A549 (cell line): Measurements from ENCODE around the gene CCDC187. TPM values are rescaled to one million over a fixed set of nuclear protein-coding genes. Genes with fewer than 3 reads are reported as not detected.
"Not testable (repeated sequence)": the region's sequence is repeated elsewhere in the genome, so short reads cannot be mapped to it uniquely, and the experiment has no call there.

ENCODE experiments used
- ATAC-seq, 2 experiments: fragments of 200-7000 bp in 1 of 2; fragments of >200 bp in 1 of 2; cut with Nextera tagmentation in 1 of 2; cut with Tn5 transposase in 1 of 2; 3 replicates each; pipeline versions ENCODE4 v1.8.0 to v1.9.1; 2018 to 2020; ENCODE audit warnings: mild to moderate bottlenecking in 1 of 2, moderate library complexity in 1 of 2
- CTCF ChIA-PET: fragments of 300-600 bp; sonication (Branson Sonifier 250); formaldehyde crosslinking; extraction: SDS; loops from one replicate; lab custom pipeline; 2021; ENCODE audit warnings: antibody characterized with exemption, inconsistent platforms; lab: Yijun Ruan, JAX
- POLR2A ChIA-PET: fragments of 350-600 bp; formaldehyde crosslinking; extraction: SDS; loops from one replicate; lab custom pipeline; 2021; ENCODE audit warnings: antibody characterized with exemption, inconsistent platforms; lab: Yijun Ruan, JAX
- DNase-seq, 2 experiments: peaks; one replicate each; pipeline versions ENCODE4 v3.0.0 to v3.0.0-alpha.2; 2011 to 2016; ENCODE audit warnings: low read depth in 1 of 2, low spot score in 1 of 2
- FAIRE-seq: peaks from 2 replicates; lab custom pipeline; 2011; peaks lifted over from hg19 to GRCh38; lab: Jason Lieb, UNC
- H3K27ac ChIP-seq, 2 experiments: fragments of >200 bp; sonication (Bioruptor Twin); formaldehyde crosslinking; 3 replicates each; pipeline ENCODE4 v1.5.1; 2016 to 2017
- H3K4me1 ChIP-seq: fragments of >200 bp; sonication (Bioruptor Twin); formaldehyde crosslinking; 3 replicates; pipeline ENCODE4 v1.6.1; 2016
- H3K4me2 ChIP-seq: fragments of >200 bp; sonication (Bioruptor Twin); formaldehyde crosslinking; 3 replicates; pipeline ENCODE4 v1.6.1; 2016
- H3K4me3 ChIP-seq: fragments of >200 bp; sonication (Bioruptor Twin); formaldehyde crosslinking; 3 replicates; pipeline ENCODE4 v1.5.1; 2016
- H3K9me3 ChIP-seq: fragments of >200 bp; sonication (Bioruptor Twin); formaldehyde crosslinking; 3 replicates; pipeline ENCODE4 v1.6.1; 2016
- BHLHE40 ChIP-seq: IDR thresholded peaks from 2 replicates; pipeline ENCODE4 v1.6.1; 2012; ENCODE audit warnings: low read depth, low read length, inconsistent platforms
- CHD2 ChIP-seq: fragments of 150-350 bp; IDR thresholded peaks from 2 replicates; pipeline ENCODE4 v1.6.1; 2014; ENCODE audit warnings: low read length; ENCODE audit not compliant: partially characterized antibody
- EHF ChIP-seq: fragments of 250-450 bp; sonication (Bioruptor Pico); IDR thresholded peaks from 2 replicates; pipeline ENCODE4 v1.5.0; 2020; ENCODE audit warnings: mild to moderate bottlenecking
- EP300 ChIP-seq, 2 experiments: fragments of >200 bp; sonication (Bioruptor Twin); formaldehyde crosslinking; IDR thresholded peaks; 2 replicates in 1 of 2; 3 replicates in 1 of 2; pipeline ENCODE4 v1.6.1; 2016 to 2017
- ESRRA ChIP-seq: fragments of 150-350 bp; IDR thresholded peaks from 2 replicates; pipeline ENCODE4 v1.6.1; 2014; ENCODE audit warnings: mild to moderate bottlenecking, low read length, borderline replicate concordance
- HOXB13 ChIP-seq: fragments of 250-450 bp; sonication (Bioruptor Pico); IDR thresholded peaks from 2 replicates; pipeline ENCODE4 v1.5.0; 2020; ENCODE audit warnings: low read depth, mild to moderate bottlenecking, moderate library complexity
- JUN ChIP-seq, 2 experiments: fragments of >200 bp; sonication (Bioruptor Twin); formaldehyde crosslinking; IDR thresholded peaks; 2 replicates in 1 of 2; 3 replicates in 1 of 2; pipeline ENCODE4 v1.6.1; 2016 to 2017
- MYC ChIP-seq: IDR thresholded peaks from 2 replicates; pipeline ENCODE4 v1.6.1; 2012; ENCODE audit warnings: mild to moderate bottlenecking, inconsistent platforms, low read length, improper control_type of control experiment, borderline replicate concordance
- NR3C1 ChIP-seq: fragments of >200 bp; sonication (Bioruptor Twin); formaldehyde crosslinking; IDR thresholded peaks from 3 replicates; pipeline ENCODE4 v1.6.1; 2017
- POLR2A ChIP-seq: IDR thresholded peaks from 2 replicates; pipeline ENCODE4 v1.6.1; 2012; ENCODE audit warnings: mild to moderate bottlenecking, low read length
- POLR2AphosphoS2 ChIP-seq: conservative IDR thresholded peaks from 2 replicates; pipeline ENCODE4 v1.6.1; 2012; ENCODE audit warnings: low read length, improper control_type of control experiment, inconsistent platforms
- RAD21 ChIP-seq, 2 experiments: fragments of >200 bp in 1 of 2; sonication (Bioruptor Twin) in 1 of 2; formaldehyde crosslinking in 1 of 2; IDR thresholded peaks in 1 of 2; conservative IDR thresholded peaks in 1 of 2; 2 replicates in 1 of 2; 3 replicates in 1 of 2; pipeline ENCODE4 v1.6.1; 2012 to 2018; ENCODE audit warnings: inconsistent platforms in 1 of 2
- RNF2 ChIP-seq: fragments of 200-600 bp; sonication (generic); IDR thresholded peaks from 2 replicates; pipeline ENCODE4 v1.6.1; 2016; ENCODE audit warnings: low read depth, mild to moderate bottlenecking, antibody characterized with exemption, moderate library complexity, borderline replicate concordance
- SREBF2 ChIP-seq: fragments of 450-650 bp; IDR thresholded peaks from 2 replicates; pipeline ENCODE4 v1.6.1; 2014; ENCODE audit warnings: mild to moderate bottlenecking, moderate library complexity
- TP53 ChIP-seq: fragments of 250-450 bp; sonication (Bioruptor Pico); IDR thresholded peaks from 2 replicates; pipeline ENCODE4 v1.5.0; 2021; ENCODE audit warnings: mild to moderate bottlenecking, moderate library complexity
- ZC3H11A ChIP-seq: fragments of 450-650 bp; IDR thresholded peaks from 2 replicates; pipeline ENCODE4 v1.6.1; 2014; ENCODE audit warnings: antibody characterized with exemption, mild to moderate bottlenecking
- ZNF302 ChIP-seq: fragments of 250-450 bp; sonication (Bioruptor Pico); IDR thresholded peaks from 2 replicates; pipeline ENCODE4 v1.9.0; 2021; ENCODE audit warnings: inconsistent platforms, mild to moderate bottlenecking, moderate library complexity
- WGBS: methylation state at CpG from one replicate; pipeline ENCODE4 v1.1.6; 2017; ENCODE audit errors: missing lambda C conversion rate; 5-methylcytosine and 5-hydroxymethylcytosine counted together
- polyA plus RNA-seq, 4 experiments: library from polyadenylated mRNA; depleted of rRNA in 3 of 4; stranded (reverse); fragments of >200 nt; fragmentation: RNase III in 1 of 4; extraction: RNeasy Plus Mini Kit Qiagen cat#74134 plus additional on column Dnase treatment in 1 of 4; gene quantifications; 2 replicates in 3 of 4; 3 replicates in 1 of 4; pipeline ENCODE4 v1.2.3, GENCODE V29; 2011 to 2017
- TF ChIP-seq, protein P1 (sequence below): fragments of >200 bp; sonication (Bioruptor Twin); formaldehyde crosslinking; IDR thresholded peaks from 3 replicates; pipeline ENCODE4 v1.6.1; 2016
- TF ChIP-seq, protein P2 (sequence below): IDR thresholded peaks from 2 replicates; pipeline ENCODE4 v1.6.1; 2012
- TF ChIP-seq, protein P3 (sequence below): IDR thresholded peaks from 2 replicates; pipeline ENCODE4 v1.6.1; 2012
- TF ChIP-seq, protein P4 (sequence below): fragments of >200 bp; sonication (Bioruptor Twin); formaldehyde crosslinking; IDR thresholded peaks from 2 replicates; pipeline ENCODE4 v1.6.1; 2016
- TF ChIP-seq, protein P5 (sequence below): IDR thresholded peaks from 2 replicates; pipeline ENCODE4 v1.6.1; 2012; ENCODE audit warnings: low read depth, borderline replicate concordance
- TF ChIP-seq, protein P6 (sequence below): fragments of 150-350 bp; IDR thresholded peaks from 2 replicates; pipeline ENCODE4 v1.6.1; 2014; ENCODE audit warnings: low read depth, mild to moderate bottlenecking, low read length

CCDC187 gene
- polyA plus RNA-seq, 2 of the 4 experiments (the other 2 are of a cell fraction): under 0.01 TPM; not detected in 1

DNA sequence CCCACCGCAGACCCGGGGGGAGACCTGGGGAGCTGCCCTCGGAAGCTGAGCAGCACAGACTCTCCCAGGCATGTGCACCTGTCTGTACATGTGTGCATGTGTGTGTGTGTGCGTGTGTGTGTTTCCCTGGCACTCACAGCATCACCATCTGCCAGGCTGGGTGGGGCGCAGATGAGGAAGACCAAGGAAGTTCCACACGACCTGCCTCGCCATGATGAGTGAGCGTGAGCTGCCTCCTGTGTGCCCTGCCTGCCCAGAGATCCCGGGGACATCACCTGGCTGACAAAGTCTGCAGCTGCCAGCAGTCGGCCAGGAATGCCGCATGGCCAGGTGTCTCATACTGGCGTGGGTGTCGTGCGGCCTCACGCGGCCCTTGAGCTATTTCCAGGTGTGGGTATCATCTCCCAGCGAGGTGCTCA, 19.5 kb upstream of the CCDC187 start:
- Histone ChIP-seq H3K4me1 (peaks cover 13% of the 10 kb centered on the region), H3K9me3 (no peaks in the 10 kb centered on the region), H3K27ac (no peak overlapping the region), H3K4me3 (no peak overlapping the region), H3K4me2 (no peak overlapping the region)
- DNase-seq (no peak), ATAC-seq (no peak), FAIRE-seq (no peak)
- CTCF ChIA-PET: interaction anchor here (0.6 to 6.3 kb wide), 9 partner anchors 11 to 819 kb away, joined by 3 to 31 read pairs (median 3); no protein-coding TSS in a partner anchor
- WGBS: 75% methylated on average over 15 of the region's 17 CpGs
- no peak for TF ChIP-seq NR3C1
- no peak for TF ChIP-seq BHLHE40
- TF ChIP-seq POLR2AphosphoS2: no peak
- TF ChIP-seq HOXB13 (CRISPR knock-in tag): no peak
- no peak for TF ChIP-seq ZNF302 (CRISPR knock-in tag)
- TF ChIP-seq SREBF2: no peak
- TF ChIP-seq, protein P1, sequence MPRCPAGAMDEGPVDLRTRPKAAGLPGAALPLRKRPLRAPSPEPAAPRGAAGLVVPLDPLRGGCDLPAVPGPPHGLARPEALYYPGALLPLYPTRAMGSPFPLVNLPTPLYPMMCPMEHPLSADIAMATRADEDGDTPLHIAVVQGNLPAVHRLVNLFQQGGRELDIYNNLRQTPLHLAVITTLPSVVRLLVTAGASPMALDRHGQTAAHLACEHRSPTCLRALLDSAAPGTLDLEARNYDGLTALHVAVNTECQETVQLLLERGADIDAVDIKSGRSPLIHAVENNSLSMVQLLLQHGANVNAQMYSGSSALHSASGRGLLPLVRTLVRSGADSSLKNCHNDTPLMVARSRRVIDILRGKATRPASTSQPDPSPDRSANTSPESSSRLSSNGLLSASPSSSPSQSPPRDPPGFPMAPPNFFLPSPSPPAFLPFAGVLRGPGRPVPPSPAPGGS: no peak
- TF ChIP-seq JUN (IDR thresholded peaks at IDR 0.05): no peak
- POLR2A ChIA-PET: no interaction called here

DNA sequence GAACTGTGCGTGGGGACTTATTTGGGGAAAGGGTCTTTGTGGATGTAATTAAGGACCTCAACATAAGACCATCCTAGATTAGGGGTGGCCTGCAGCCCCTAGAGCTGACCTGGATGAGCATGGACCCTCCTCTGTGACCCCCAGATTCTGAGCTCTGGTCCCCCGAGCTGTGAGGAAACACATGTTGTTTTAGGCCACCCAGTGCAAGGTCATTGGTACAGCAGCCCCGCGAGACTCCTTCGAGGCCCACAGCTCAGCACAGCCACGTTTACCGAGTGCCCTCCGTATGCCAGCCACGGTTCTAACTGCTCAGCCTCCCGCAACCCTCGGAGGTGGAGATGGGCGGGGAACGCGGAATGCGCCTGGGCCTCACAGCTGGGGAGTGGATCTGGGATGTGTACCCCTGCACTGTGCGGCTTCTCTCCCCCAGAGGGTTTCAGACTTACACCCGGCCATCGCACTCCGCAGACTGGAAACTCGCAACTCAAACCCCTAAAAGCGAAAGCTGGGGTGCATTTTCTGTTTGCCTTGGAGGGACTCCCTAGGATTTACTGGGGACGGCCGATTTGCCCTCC, 18.9 kb upstream of the CCDC187 start:
- Histone ChIP-seq H3K4me1 (peaks cover 8% of the 10 kb centered on the region; the same call in 2 of the 3 replicates), H3K27ac (no peak overlapping the region), H3K4me3 (no peak overlapping the region), H3K9me3 (no peaks in the 10 kb centered on the region), H3K4me2 (no peak overlapping the region)
- no peak for TF ChIP-seq POLR2A
- no peak for TF ChIP-seq CHD2
- TF ChIP-seq, protein P2, sequence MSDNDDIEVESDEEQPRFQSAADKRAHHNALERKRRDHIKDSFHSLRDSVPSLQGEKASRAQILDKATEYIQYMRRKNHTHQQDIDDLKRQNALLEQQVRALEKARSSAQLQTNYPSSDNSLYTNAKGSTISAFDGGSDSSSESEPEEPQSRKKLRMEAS: no peak
- no peak for FAIRE-seq
- ATAC-seq: no peak
- DNase-seq: no peak
- WGBS: 83% methylated on average over 19 of the region's 23 CpGs
- ChIA-PET CTCF (interaction anchor here (1.0 to 6.3 kb wide), 5 partner anchors 11 to 78 kb away, joined by 3 to 31 read pairs (median 12); no protein-coding TSS in a partner anchor), POLR2A (interaction anchor here (1.3 kb wide), 1 partner anchor 40 kb away, joined by 3 read pairs; no protein-coding TSS in a partner anchor)

DNA sequence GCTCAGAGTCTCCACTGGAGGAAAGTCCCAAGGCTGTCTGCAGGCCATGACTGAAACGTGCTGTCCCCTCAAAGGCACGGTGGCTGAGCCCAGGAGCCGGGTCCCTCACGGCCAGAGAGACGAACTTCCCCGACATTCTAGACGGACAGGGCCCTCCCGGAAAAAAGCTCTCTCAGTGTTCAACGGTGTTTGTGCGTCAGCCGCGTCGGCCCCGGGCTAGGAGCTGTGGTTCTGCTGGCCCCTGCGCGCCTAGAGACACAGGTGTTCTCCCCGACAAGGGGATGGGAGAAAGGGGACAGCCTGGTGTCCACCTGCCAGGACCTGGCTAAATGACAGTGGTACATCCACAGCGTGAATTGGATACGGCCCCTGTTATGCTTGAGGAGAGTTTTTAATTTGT, 17.7 kb upstream of the CCDC187 start:
- no peak overlapping the region for H3K27ac ChIP-seq
- CTCF ChIA-PET: interaction anchor here (6.3 kb wide), 1 partner anchor 9 kb away, joined by 31 read pairs; no protein-coding TSS in a partner anchor
- H3K4me2 ChIP-seq: no peak overlapping the region
- H3K9me3 ChIP-seq: no peaks in the 10 kb centered on the region
- H3K4me3 ChIP-seq: no peak overlapping the region
- POLR2A ChIA-PET: interaction anchor here (1.3 kb wide), 1 partner anchor 41 kb away, joined by 3 read pairs; no protein-coding TSS in a partner anchor
- no peak for ATAC-seq
- no peak for FAIRE-seq
- 88% methylated on average over 19 of the region's 19 CpGs for WGBS
- no peak for TF ChIP-seq RAD21 (conservative IDR thresholded peaks at IDR 0.05 in 1 of 2, IDR thresholded peaks at IDR 0.05 in 1 of 2)
- TF ChIP-seq, protein P3, sequence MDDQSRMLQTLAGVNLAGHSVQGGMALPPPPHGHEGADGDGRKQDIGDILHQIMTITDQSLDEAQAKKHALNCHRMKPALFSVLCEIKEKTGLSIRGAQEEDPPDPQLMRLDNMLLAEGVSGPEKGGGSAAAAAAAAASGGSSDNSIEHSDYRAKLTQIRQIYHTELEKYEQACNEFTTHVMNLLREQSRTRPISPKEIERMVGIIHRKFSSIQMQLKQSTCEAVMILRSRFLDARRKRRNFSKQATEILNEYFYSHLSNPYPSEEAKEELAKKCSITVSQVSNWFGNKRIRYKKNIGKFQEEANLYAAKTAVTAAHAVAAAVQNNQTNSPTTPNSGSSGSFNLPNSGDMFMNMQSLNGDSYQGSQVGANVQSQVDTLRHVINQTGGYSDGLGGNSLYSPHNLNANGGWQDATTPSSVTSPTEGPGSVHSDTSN: no peak
- TF ChIP-seq BHLHE40: no peak
- TF ChIP-seq JUN (IDR thresholded peaks at IDR 0.05): no peak
- TF ChIP-seq MYC: no peak
- no peak for TF ChIP-seq ESRRA
- TF ChIP-seq EP300 (IDR thresholded peaks at IDR 0.05): no peak
- TF ChIP-seq, protein P4, sequence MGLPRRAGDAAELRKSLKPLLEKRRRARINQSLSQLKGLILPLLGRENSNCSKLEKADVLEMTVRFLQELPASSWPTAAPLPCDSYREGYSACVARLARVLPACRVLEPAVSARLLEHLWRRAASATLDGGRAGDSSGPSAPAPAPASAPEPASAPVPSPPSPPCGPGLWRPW: no peak
- no peak for TF ChIP-seq EHF (CRISPR knock-in tag)
- TF ChIP-seq, protein P1: no peak
- TF ChIP-seq ZC3H11A: no peak
- TF ChIP-seq, protein P5, sequence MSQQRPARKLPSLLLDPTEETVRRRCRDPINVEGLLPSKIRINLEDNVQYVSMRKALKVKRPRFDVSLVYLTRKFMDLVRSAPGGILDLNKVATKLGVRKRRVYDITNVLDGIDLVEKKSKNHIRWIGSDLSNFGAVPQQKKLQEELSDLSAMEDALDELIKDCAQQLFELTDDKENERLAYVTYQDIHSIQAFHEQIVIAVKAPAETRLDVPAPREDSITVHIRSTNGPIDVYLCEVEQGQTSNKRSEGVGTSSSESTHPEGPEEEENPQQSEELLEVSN: no peak
- TF ChIP-seq TP53 (CRISPR knock-in tag): no peak
- TF ChIP-seq, protein P6, sequence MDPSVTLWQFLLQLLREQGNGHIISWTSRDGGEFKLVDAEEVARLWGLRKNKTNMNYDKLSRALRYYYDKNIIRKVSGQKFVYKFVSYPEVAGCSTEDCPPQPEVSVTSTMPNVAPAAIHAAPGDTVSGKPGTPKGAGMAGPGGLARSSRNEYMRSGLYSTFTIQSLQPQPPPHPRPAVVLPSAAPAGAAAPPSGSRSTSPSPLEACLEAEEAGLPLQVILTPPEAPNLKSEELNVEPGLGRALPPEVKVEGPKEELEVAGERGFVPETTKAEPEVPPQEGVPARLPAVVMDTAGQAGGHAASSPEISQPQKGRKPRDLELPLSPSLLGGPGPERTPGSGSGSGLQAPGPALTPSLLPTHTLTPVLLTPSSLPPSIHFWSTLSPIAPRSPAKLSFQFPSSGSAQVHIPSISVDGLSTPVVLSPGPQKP: no peak
- no peak for TF ChIP-seq NR3C1
- no peak for TF ChIP-seq RNF2
- peaks cover 2% of the 10 kb centered on the region; the same call in 1 of the 3 replicates for H3K4me1 ChIP-seq
- no peak for DNase-seq

DNA sequence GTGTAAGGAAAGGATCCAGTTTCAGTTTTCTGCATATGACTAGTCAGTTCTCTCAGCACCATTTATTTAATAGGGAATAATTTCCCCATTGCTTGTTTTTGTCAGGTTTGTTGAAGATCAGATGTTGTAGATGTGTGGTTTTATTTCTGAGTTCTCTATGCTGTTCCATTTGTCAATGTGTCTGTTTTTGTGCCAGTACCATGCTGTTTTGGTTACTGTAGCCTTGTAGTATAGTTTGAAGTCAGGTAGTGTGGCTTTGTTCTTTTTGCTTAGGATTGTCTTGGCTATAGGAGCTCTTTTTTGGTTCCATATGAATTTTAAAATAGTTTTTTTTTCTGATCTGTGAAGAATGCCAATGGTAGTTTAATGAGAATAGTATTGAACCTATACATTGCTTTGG, 17.1 kb upstream of the CCDC187 start:
- CTCF ChIA-PET: interaction anchor here (0.6 to 6.3 kb wide), 3 partner anchors 9 to 42 kb away, joined by 3 to 31 read pairs (median 4); no protein-coding TSS in a partner anchor
- DNase-seq, ATAC-seq, FAIRE-seq, H3K9me3 ChIP-seq, H3K27ac ChIP-seq, POLR2A ChIA-PET, H3K4me3 ChIP-seq, H3K4me1 ChIP-seq, H3K4me2 ChIP-seq: not testable (repeated sequence)
